Gastroesophageal sphincter (tissue), 3 donors: ENCODE results near the gene ALK.

Source experiments
- POLR2A ChIP-seq, 2 donors: fragments of 450-650 bp; IDR thresholded peaks; one replicate each; pipeline ENCODE4 v1.6.1; 2017; ENCODE audit warnings: antibody characterized with exemption in 2 of 2, mild to moderate bottlenecking in 2 of 2, moderate library complexity in 1 of 2
- POLR2AphosphoS5 ChIP-seq: sonication (generic); formaldehyde crosslinking; IDR thresholded peaks from one replicate; pipeline ENCODE4 v1.6.1; 2017; ENCODE audit warnings: antibody characterized with exemption
- TF ChIP-seq, protein P1 (sequence below), 4 experiments: fragments of 200-600 bp in 2 of 4; fragments of 450-650 bp in 2 of 4; sonication (generic) in 1 of 4; IDR thresholded peaks; one replicate each; pipeline ENCODE4 v1.5.1; 2017 to 2019; ENCODE audit warnings: antibody characterized with exemption in 4 of 4, mild to moderate bottlenecking in 2 of 4, moderate library complexity in 2 of 4

DNA sequence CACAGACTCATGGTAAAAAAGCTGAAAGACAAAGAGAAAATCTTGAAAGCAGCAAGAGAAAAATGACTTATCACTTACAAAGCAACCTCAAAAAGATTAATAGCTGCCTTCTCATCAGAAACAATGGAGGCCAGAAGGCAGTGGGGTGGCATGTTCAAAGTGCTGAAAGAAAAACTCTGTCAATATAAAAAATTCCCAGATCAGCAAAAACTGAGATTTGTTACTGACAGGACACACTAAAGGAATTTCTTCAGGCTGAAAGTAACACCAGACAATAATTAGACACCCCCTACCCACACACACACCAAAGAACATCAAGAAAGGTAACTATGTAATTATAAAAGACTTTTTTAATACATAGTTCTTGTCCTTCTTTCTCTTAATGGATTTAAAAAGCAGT, 495.0 kb downstream of the ALK start:
- TF ChIP-seq, protein P1, sequence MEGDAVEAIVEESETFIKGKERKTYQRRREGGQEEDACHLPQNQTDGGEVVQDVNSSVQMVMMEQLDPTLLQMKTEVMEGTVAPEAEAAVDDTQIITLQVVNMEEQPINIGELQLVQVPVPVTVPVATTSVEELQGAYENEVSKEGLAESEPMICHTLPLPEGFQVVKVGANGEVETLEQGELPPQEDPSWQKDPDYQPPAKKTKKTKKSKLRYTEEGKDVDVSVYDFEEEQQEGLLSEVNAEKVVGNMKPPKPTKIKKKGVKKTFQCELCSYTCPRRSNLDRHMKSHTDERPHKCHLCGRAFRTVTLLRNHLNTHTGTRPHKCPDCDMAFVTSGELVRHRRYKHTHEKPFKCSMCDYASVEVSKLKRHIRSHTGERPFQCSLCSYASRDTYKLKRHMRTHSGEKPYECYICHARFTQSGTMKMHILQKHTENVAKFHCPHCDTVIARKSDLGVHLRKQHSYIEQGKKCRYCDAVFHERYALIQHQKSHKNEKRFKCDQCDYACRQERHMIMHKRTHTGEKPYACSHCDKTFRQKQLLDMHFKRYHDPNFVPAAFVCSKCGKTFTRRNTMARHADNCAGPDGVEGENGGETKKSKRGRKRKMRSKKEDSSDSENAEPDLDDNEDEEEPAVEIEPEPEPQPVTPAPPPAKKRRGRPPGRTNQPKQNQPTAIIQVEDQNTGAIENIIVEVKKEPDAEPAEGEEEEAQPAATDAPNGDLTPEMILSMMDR (IDR thresholded peaks at IDR 0.05): no peak
- TF ChIP-seq POLR2A (IDR thresholded peaks at IDR 0.05) (no peak), POLR2AphosphoS5 (no peak)
